ENCODE data around the gene NEK4.

Gene NEK4

DNA sequence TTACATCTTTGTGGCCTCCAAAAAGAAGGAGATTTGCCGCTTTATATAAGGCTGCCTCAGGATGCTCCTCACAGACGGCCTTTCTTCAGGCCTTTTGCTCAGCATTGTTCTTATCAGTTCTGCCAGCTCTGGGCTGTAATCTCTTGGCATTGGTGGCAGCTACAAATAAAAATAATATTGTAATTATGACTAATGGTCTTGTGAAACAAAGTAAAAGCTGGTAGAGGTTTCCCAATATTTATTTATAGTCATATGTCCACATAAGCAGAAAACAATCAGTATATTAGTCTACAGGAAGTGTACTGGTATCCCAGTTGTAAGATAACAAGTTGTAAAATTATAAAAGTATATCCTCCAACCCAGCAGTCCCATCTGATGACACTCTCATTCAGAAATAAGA, 7.3 kb downstream of the NEK4 start:
- no peak for TF ChIP-seq POLR2AphosphoS5 (IDR thresholded peaks at IDR 0.05; ENCODE audit: low read depth, low read length)
- TF ChIP-seq FOXP2 (optimal IDR thresholded peaks at IDR 0.05; ENCODE audit: borderline replicate concordance, extremely low read depth, extremely low read length, insufficient read depth) = no peak
- no peak for TF ChIP-seq TAF1 (IDR thresholded peaks at IDR 0.05; ENCODE audit: borderline replicate concordance, insufficient read depth, low read length)
- TF ChIP-seq SIN3A (IDR thresholded peaks at IDR 0.05; ENCODE audit: borderline replicate concordance, insufficient read depth, low read length) = no peak
- TF ChIP-seq, protein P1, sequence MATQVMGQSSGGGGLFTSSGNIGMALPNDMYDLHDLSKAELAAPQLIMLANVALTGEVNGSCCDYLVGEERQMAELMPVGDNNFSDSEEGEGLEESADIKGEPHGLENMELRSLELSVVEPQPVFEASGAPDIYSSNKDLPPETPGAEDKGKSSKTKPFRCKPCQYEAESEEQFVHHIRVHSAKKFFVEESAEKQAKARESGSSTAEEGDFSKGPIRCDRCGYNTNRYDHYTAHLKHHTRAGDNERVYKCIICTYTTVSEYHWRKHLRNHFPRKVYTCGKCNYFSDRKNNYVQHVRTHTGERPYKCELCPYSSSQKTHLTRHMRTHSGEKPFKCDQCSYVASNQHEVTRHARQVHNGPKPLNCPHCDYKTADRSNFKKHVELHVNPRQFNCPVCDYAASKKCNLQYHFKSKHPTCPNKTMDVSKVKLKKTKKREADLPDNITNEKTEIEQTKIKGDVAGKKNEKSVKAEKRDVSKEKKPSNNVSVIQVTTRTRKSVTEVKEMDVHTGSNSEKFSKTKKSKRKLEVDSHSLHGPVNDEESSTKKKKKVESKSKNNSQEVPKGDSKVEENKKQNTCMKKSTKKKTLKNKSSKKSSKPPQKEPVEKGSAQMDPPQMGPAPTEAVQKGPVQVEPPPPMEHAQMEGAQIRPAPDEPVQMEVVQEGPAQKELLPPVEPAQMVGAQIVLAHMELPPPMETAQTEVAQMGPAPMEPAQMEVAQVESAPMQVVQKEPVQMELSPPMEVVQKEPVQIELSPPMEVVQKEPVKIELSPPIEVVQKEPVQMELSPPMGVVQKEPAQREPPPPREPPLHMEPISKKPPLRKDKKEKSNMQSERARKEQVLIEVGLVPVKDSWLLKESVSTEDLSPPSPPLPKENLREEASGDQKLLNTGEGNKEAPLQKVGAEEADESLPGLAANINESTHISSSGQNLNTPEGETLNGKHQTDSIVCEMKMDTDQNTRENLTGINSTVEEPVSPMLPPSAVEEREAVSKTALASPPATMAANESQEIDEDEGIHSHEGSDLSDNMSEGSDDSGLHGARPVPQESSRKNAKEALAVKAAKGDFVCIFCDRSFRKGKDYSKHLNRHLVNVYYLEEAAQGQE (IDR thresholded peaks at IDR 0.05; ENCODE audit: insufficient read depth in 1 of 2, low read depth in 2 of 2, low read length in 2 of 2) = no peak

DNA sequence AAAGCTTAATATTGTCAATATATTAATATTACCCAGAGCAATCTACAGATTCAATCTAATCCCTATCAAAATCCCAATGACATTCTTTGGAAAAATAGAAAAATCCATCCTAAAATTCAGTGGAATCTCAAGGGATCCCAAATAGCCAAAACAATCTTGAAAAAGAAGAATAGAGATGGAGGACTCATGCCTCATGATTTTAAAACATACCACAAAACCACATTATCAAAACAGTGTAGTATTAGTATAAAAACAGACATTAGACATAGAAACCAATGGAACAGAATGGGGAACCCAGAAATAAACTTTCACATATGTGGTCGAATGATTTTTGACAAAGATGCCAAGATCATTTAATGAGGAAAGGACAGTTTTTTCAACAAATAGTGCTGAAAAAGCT, 14.6 kb downstream of the NEK4 start:
- TF ChIP-seq, protein P1 (IDR thresholded peaks at IDR 0.05; ENCODE audit: insufficient read depth in 1 of 2, low read depth in 2 of 2, low read length in 2 of 2) = no peak
- TF ChIP-seq SIN3A (IDR thresholded peaks at IDR 0.05; ENCODE audit: borderline replicate concordance, insufficient read depth, low read length) (no peak), TAF1 (IDR thresholded peaks at IDR 0.05; ENCODE audit: borderline replicate concordance, insufficient read depth, low read length) (no peak), FOXP2 (optimal IDR thresholded peaks at IDR 0.05; ENCODE audit: borderline replicate concordance, extremely low read depth, extremely low read length, insufficient read depth) (no peak), POLR2AphosphoS5 (IDR thresholded peaks at IDR 0.05; ENCODE audit: low read depth, low read length) (no peak)

- no peak for TF ChIP-seq FOXP2 (optimal IDR thresholded peaks at IDR 0.05; ENCODE audit: borderline replicate concordance, extremely low read depth, extremely low read length, insufficient read depth)
- no peak for TF ChIP-seq TAF1 (IDR thresholded peaks at IDR 0.05; ENCODE audit: borderline replicate concordance, insufficient read depth, low read length)
- TF ChIP-seq POLR2AphosphoS5 (IDR thresholded peaks at IDR 0.05; ENCODE audit: low read depth, low read length) = no peak
- TF ChIP-seq, protein P1 (IDR thresholded peaks at IDR 0.05; ENCODE audit: insufficient read depth in 1 of 2, low read depth in 2 of 2, low read length in 2 of 2) = no peak
- no peak for TF ChIP-seq SIN3A (IDR thresholded peaks at IDR 0.05; ENCODE audit: borderline replicate concordance, insufficient read depth, low read length)
Observed at GRCh38 chr3:52754373-52754772, 16.4 kb downstream of the NEK4 start.

- TF ChIP-seq POLR2AphosphoS5 (IDR thresholded peaks at IDR 0.05; ENCODE audit: low read depth, low read length) (no peak), FOXP2 (optimal IDR thresholded peaks at IDR 0.05; ENCODE audit: borderline replicate concordance, extremely low read depth, extremely low read length, insufficient read depth) (no peak), SIN3A (IDR thresholded peaks at IDR 0.05; ENCODE audit: borderline replicate concordance, insufficient read depth, low read length) (no peak), TAF1 (IDR thresholded peaks at IDR 0.05; ENCODE audit: borderline replicate concordance, insufficient read depth, low read length) (no peak)
- TF ChIP-seq, protein P1 (IDR thresholded peaks at IDR 0.05; ENCODE audit: insufficient read depth in 1 of 2, low read depth in 2 of 2, low read length in 2 of 2) = no peak
Observed at GRCh38 chr3:52752045-52752660, 18.6 kb downstream of the NEK4 start.

Measured in PFSK-1 (cell line).